HG03442 (cell line): Measurements from ENCODE around the gene CD200R1.
"Not testable (repeated sequence)": the region's sequence is repeated elsewhere in the genome, so short reads cannot be mapped to it uniquely, and the experiment has no call there.

Experiments
- ATAC-seq: cut with Tn5 transposase; IDR thresholded peaks from one replicate; pipeline ENCODE4 v1.9.1; 2021; ENCODE audit warnings: mild to moderate bottlenecking, moderate library complexity; ENCODE audit not compliant: unreplicated experiment

Gene CD200R1

GRCh38 chr3:112974178-112974517 is 755 bp downstream of the CD200R1 start:
- ATAC-seq: no peak

GRCh38 chr3:112973325-112974177 is 1.4 kb downstream of the CD200R1 start:
- peak; percentile 82 for ATAC-seq

GRCh38 chr3:112972158-112972557 is 2.7 kb downstream of the CD200R1 start:
- ATAC-seq: no peak

- ATAC-seq: no peak
Measured at GRCh38 chr3:112967828-112968227, 7.1 kb downstream of the CD200R1 start.

GRCh38 chr3:112967425-112967824 is 7.5 kb downstream of the CD200R1 start:
- no peak for ATAC-seq

- ATAC-seq: no peak
Measured at GRCh38 chr3:112966633-112967032, 8.3 kb downstream of the CD200R1 start.

GRCh38 chr3:112965656-112966055 is 9.2 kb downstream of the CD200R1 start:
- no peak for ATAC-seq

- ATAC-seq: no peak
Measured at GRCh38 chr3:112963683-112964082, 11.2 kb downstream of the CD200R1 start.

GRCh38 chr3:112958811-112959560 is 15.9 kb downstream of the CD200R1 start:
- peak; percentile 94 for ATAC-seq

- no peak for ATAC-seq
Measured at GRCh38 chr3:112956351-112956750, 18.6 kb downstream of the CD200R1 start.

- no peak for ATAC-seq
Measured at GRCh38 chr3:112948346-112948838, 26.5 kb downstream of the CD200R1 start.

GRCh38 chr3:112931736-112932521 is 43.0 kb downstream of the CD200R1 start:
- ATAC-seq: no peak

- ATAC-seq: no peak
Measured at GRCh38 chr3:112930771-112931170, 44.1 kb downstream of the CD200R1 start.

- ATAC-seq: no peak
Measured at GRCh38 chr3:112925969-112926368, 48.9 kb downstream of the CD200R1 start.

- ATAC-seq: no peak
Measured at GRCh38 chr3:112925560-112925959, 49.3 kb downstream of the CD200R1 start.

GRCh38 chr3:112919541-112919940 is 55.4 kb downstream of the CD200R1 start:
- ATAC-seq: not testable (repeated sequence)

- peak; percentile 98 for ATAC-seq
Measured at GRCh38 chr3:112908252-112908651, 66.7 kb downstream of the CD200R1 start.

- no peak for ATAC-seq
Measured at GRCh38 chr3:112904786-112905185, 70.1 kb downstream of the CD200R1 start.

GRCh38 chr3:112900113-112900512 is 74.8 kb downstream of the CD200R1 start:
- no peak for ATAC-seq

- ATAC-seq: no peak
Measured at GRCh38 chr3:112897791-112898190, 77.1 kb downstream of the CD200R1 start.

GRCh38 chr3:112894258-112894657 is 80.6 kb downstream of the CD200R1 start:
- no peak for ATAC-seq
